Adipose tissue (tissue), 3 donors: Measurements from ENCODE around the gene DDO. TPM values are rescaled to one million over a fixed set of nuclear protein-coding genes. Genes with fewer than 3 reads are reported as not detected.
"Not testable (repeated sequence)": the region's sequence is repeated elsewhere in the genome, so short reads cannot be mapped to it uniquely, and the experiment has no call there.

Experiments
- H3K27ac ChIP-seq: one replicate; pipeline ENCODE4 v1.5.1; 2013; ENCODE audit warnings: low read depth, low read length
- WGBS, 3 donors: extraction: QIAGEN DNeasy Blood & Tissue Kit; methylation state at CpG; one replicate each; pipeline ENCODE4 v1.1.7; 2013; 5-methylcytosine and 5-hydroxymethylcytosine counted together
- polyA plus RNA-seq, 3 donors: library from polyadenylated mRNA; stranded (reverse); fragments of 200-250 nt; gene quantifications; one replicate each; pipeline ENCODE4 v1.2.3, GENCODE V29; 2013
- donor health status: healthy with polysubstance abuse.
- donor health status: Bipolar disorder and iron deficiency.
- donor health status: healthy.

The DDO gene
- polyA plus RNA-seq, 3 donors = 1.1 to 2.4 (median 1.8) TPM

GRCh38 chr6:110355727-110356126, 59.6 kb downstream of the DDO start:
- WGBS, 3 donors = 80 to 90% (median 88%) methylated on average over 2 of the region's 2 CpGs
- H3K27ac ChIP-seq = no peak overlapping the region

DNA sequence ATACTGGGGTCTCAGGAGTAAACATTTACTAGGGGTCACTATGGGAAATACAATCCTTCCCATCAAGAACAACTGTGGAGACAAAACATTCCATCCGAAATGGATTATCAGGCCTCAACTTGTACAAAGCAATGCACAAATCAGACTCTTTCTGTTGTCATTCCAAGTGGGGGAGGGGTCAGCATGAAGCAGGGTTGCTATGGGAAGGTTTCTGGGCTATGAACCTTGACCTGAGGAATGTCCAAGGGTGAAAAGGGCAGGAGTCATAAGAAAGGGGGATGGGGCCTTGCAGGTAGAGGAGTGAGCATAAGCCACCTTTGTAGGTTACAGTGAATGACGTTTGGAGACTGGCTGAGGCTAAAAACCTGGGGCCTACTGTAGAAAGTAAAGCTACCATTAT, 60.4 kb downstream of the DDO start:
- WGBS, 3 donors = 76 to 84% (median 83%) methylated on average over 2 of the region's 2 CpGs
- H3K27ac ChIP-seq = no peak overlapping the region

DNA sequence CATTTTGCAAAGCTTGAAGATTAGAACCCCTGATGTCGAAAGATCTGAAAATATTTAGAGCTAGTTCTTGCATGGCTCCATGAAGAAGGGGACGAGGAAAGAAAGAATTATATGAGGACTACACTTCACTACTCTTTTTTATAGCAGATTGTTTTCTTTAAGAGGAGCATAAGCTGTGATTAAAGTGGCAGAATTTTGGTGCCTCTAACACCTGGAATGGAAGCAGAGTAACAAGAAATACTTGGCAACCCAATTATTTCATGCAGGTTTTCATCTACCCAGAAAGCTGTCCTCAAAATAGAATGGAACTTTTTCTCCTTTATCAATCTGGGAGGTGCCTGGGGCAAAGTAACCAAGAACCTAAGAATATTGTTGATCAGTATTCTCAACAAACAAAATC, 61.2 kb downstream of the DDO start:
- H3K27ac ChIP-seq = no peak overlapping the region
- 89 to 95% (median 90%) methylated on average over 2 of the region's 2 CpGs for WGBS, 3 donors

DNA sequence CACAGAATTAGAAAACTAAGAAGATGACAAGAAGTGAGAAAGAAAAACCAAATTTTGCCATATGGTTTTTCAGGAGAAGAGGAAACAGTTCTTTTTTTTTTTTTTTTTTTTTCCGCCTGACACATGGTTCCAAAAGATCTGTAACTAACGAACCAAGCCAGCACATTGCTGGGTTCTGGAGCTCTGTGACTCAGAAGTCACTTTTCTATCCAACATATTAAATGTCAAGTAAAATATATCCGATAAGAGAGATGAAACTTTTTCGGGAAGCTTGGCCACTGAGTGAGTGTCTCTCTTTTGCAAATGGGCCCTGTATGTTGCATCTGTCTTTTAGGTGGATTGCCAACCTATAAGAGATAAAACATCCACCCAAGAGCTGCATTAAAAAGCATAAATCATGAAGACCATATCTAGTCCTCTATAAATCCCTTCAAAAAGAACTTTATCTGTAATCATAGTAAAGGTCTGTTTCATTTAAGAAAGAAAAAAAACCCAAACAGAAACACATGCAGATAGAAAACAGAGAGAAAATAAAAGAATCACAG, 61.8 kb downstream of the DDO start:
- 72 to 78% (median 72%) methylated on average over 4 of the region's 4 CpGs for WGBS, 3 donors
- H3K27ac ChIP-seq = no peak overlapping the region

GRCh38 chr6:110352563-110353262, 62.7 kb downstream of the DDO start:
- 56 to 72% (median 60%) methylated on average over 7 of the region's 7 CpGs for WGBS, 3 donors
- H3K27ac ChIP-seq = no peak overlapping the region

- 82 to 92% (median 86%) methylated on average over 4 of the region's 4 CpGs for WGBS, 3 donors
- no peak overlapping the region for H3K27ac ChIP-seq
Measured at GRCh38 chr6:110351986-110352385, 63.4 kb downstream of the DDO start.

DNA sequence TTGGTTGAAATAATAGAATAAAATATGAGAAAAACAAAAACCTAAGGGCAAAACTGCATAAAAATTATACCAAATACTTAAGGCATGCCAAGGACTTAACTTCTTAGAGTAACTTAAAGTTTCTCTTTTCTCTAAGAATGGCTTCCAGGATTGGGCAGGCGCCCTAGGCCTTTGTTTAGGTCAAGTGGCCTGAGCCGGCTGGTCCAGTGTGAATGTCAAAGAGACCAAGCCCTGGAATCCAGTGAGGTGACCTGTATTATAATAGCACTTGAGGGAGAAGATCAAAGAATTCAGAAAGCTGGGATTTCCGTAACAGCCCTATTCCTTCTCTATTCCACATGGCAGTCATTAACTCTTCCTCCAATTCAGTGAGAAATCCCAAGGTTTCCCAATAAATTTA, 63.8 kb downstream of the DDO start:
- WGBS, 3 donors = 88 to 97% (median 93%) methylated on average over 3 of the region's 3 CpGs
- H3K27ac ChIP-seq = no peak overlapping the region

DNA sequence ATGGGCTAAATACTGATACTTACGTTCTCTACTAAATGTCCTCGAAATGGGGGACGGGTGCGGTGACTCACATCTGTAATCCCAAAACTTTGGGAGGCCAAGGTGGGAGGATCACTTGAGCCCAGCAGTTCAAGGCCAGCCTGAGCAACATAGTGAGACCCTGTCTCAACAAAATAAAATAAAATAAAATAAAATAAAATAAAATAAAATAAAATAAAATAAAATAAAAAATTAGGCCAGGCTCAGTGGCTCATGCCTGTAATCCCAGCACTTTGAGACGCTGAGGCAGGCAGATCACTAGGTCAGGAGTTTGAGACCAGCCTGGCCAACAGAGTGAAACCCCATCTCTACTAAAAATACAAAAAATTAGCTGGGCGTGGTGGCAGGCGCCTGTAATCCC, 64.8 kb downstream of the DDO start:
- H3K27ac ChIP-seq = not testable (repeated sequence)
- 94 to 98% (median 94%) methylated on average over 7 of the region's 7 CpGs for WGBS, 3 donors

DNA sequence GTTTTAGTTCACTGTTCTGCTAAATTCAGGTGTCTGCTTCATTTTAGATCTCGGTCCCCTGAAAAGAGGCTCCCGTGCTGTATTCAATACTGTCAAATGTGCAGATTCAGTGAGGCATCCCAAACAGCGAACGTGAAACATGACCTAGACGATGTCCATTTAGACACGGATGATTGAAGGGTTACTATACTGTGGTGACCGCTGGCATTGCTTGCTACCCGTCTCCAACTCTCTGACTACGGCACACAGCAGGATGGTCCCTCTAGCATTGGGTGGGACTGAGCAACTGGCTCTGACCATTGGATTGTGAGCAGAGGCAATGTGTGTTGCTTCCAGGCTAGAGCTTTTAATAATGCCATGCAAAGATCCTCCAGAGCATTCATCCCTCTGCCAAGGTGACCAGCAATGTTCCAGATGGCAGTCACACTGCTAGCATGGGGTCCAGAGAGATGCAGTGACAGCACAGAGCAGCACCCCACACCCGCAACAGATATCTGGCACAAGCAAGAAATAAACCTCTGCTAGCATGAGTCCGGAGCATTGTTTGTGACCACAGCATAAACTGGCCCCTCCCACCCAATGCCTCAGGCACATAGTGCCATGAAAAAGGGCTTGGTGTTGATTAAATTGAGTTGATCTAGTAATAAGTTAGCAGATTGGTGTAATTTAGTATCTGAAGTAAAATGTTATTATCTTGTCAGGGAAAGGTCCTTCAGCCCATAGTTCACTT, 66.2 kb downstream of the DDO start:
- 84 to 88% (median 87%) methylated on average over 11 of the region's 11 CpGs for WGBS, 3 donors
- H3K27ac ChIP-seq = no peak overlapping the region

GRCh38 chr6:110345025-110345424, 70.3 kb downstream of the DDO start:
- WGBS, 3 donors = 69 to 89% (median 75%) methylated on average over 4 of the region's 4 CpGs
- H3K27ac ChIP-seq = no peak overlapping the region

DNA sequence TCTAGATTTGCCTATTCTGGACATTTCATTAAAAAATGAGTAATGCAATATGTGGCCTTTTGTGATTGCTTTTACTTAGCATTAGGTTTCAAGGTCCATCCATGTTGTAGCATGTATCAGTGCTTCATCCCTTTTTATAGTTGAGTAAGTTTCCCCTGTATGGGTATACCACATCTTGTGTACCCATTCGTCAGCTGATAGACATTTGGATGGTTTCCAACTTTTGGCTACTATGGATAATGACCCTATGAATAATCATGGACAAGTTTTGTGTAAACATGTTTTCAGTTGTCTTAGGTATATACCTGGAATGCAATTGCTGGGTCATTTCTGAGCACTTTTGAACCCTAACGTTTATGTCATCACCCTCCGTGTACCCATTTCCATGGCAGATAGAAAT, 72.6 kb downstream of the DDO start:
- 90 to 94% (median 94%) methylated on average over 3 of the region's 3 CpGs for WGBS, 3 donors
- H3K27ac ChIP-seq = no peak overlapping the region

Other genes with a start within 250 kb of the DDO start
- gene WASF1, start 235.9 kb downstream of the DDO start, polyA plus RNA-seq = 10 to 100 TPM in 1 of 3 donors, 1 to 10 TPM in 2; 2.2 to 13.5 (median 6.2) TPM
- 10 to 100 TPM in 1 of 3 donors, 1 to 10 TPM in 2; 6.8 to 12.8 (median 8.6) TPM for gene CDC40, start 235.1 kb downstream of the DDO start, polyA plus RNA-seq
- 1 to 10 TPM in 1 of 3 donors, under 1 TPM in 2; 0.27 to 2.9 (median 0.54) TPM for gene METTL24, start 57.2 kb downstream of the DDO start, polyA plus RNA-seq
- under 1 TPM in 2 of 3 donors, not detected in 1; 0.08 to 0.21 TPM for gene SLC22A16, start 61.0 kb upstream of the DDO start, polyA plus RNA-seq